Measurements from ENCODE around the gene ZNF318. TPM values are rescaled to one million over a fixed set of nuclear protein-coding genes. Genes with fewer than 3 reads are reported as not detected.

The ZNF318 gene
- polyA plus RNA-seq, 1 donor from 2014 or later, result 11.7 TPM

DNA sequence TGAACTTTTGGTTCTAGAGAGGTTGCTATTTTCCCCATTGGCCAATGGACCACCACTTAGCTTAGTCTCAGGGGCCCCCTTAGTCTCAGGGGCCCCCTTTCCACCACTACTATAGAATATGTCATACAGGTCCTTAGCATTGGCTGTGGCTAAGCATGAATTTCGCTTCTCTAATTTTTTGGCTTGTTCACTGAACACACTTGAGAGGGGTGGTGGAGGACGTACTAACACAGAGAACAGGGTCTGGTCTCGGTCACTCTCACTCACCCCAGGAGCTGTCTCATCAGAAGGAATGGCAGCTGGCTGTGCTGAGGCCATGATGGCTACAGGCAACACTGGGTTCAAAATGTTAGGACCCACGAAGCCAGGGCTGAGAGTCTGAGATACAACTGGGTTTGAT, 30.3 kb downstream of the ZNF318 start:
- peaks cover 5% of the 10 kb centered on the region for H3K36me3 ChIP-seq (ENCODE audit: insufficient read depth, low read length)
- H3K9ac ChIP-seq (ENCODE audit: low read length), result no peak overlapping the region
- no peak for TF ChIP-seq MXI1 (conservative IDR thresholded peaks at IDR 0.05; ENCODE audit: poor library complexity, severe bottlenecking)
- TF ChIP-seq EZH2 (IDR thresholded peaks at IDR 0.05; ENCODE audit: borderline replicate concordance, insufficient read depth, low read length, poor library complexity, severe bottlenecking), result no peak
- TF ChIP-seq POLR2AphosphoS5 (IDR thresholded peaks at IDR 0.05), result no peak
- no peak for TF ChIP-seq TAF1 (IDR thresholded peaks at IDR 0.05; ENCODE audit: low read depth)
- TF ChIP-seq, protein P1, sequence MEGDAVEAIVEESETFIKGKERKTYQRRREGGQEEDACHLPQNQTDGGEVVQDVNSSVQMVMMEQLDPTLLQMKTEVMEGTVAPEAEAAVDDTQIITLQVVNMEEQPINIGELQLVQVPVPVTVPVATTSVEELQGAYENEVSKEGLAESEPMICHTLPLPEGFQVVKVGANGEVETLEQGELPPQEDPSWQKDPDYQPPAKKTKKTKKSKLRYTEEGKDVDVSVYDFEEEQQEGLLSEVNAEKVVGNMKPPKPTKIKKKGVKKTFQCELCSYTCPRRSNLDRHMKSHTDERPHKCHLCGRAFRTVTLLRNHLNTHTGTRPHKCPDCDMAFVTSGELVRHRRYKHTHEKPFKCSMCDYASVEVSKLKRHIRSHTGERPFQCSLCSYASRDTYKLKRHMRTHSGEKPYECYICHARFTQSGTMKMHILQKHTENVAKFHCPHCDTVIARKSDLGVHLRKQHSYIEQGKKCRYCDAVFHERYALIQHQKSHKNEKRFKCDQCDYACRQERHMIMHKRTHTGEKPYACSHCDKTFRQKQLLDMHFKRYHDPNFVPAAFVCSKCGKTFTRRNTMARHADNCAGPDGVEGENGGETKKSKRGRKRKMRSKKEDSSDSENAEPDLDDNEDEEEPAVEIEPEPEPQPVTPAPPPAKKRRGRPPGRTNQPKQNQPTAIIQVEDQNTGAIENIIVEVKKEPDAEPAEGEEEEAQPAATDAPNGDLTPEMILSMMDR (IDR thresholded peaks at IDR 0.05; ENCODE audit: poor library complexity, severe bottlenecking), result no peak
- TF ChIP-seq EP300 (conservative IDR thresholded peaks at IDR 0.05; ENCODE audit: poor library complexity, severe bottlenecking), result no peak
- TF ChIP-seq, protein P2, sequence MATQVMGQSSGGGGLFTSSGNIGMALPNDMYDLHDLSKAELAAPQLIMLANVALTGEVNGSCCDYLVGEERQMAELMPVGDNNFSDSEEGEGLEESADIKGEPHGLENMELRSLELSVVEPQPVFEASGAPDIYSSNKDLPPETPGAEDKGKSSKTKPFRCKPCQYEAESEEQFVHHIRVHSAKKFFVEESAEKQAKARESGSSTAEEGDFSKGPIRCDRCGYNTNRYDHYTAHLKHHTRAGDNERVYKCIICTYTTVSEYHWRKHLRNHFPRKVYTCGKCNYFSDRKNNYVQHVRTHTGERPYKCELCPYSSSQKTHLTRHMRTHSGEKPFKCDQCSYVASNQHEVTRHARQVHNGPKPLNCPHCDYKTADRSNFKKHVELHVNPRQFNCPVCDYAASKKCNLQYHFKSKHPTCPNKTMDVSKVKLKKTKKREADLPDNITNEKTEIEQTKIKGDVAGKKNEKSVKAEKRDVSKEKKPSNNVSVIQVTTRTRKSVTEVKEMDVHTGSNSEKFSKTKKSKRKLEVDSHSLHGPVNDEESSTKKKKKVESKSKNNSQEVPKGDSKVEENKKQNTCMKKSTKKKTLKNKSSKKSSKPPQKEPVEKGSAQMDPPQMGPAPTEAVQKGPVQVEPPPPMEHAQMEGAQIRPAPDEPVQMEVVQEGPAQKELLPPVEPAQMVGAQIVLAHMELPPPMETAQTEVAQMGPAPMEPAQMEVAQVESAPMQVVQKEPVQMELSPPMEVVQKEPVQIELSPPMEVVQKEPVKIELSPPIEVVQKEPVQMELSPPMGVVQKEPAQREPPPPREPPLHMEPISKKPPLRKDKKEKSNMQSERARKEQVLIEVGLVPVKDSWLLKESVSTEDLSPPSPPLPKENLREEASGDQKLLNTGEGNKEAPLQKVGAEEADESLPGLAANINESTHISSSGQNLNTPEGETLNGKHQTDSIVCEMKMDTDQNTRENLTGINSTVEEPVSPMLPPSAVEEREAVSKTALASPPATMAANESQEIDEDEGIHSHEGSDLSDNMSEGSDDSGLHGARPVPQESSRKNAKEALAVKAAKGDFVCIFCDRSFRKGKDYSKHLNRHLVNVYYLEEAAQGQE (IDR thresholded peaks at IDR 0.05; ENCODE audit: borderline replicate concordance), result no peak

DNA sequence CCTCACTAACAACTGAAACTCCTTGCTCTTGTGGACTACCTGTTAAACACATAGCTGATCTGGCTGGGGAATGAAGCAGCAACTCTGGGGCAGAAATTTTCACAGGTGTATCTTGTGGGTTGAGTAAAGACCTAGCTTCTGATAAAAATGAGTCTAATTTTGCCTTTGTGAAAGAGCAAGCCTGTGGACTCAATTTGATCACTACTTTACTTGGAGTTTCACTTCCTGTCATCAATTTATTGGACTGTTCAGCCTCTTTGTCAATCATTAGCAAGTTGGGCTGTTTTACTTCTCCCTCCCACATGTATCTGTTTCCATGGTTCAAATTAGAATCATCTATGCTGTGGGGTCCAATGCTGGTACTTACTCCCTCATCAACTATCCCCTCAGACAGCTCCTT, 31.2 kb downstream of the ZNF318 start:
- H3K4me2 ChIP-seq (ENCODE audit: low read length), result no peak overlapping the region
- H3K27me3 ChIP-seq (ENCODE audit: insufficient read depth, low read depth, low read length), result no peaks in the 10 kb centered on the region
- peaks cover 5% of the 10 kb centered on the region for H3K36me3 ChIP-seq (ENCODE audit: insufficient read depth, low read length)
- H3K79me2 ChIP-seq (replicated peaks; ENCODE audit: insufficient read depth, low read length), result no peaks in the 10 kb centered on the region
- no peak for TF ChIP-seq POLR2AphosphoS5 (IDR thresholded peaks at IDR 0.05)
- TF ChIP-seq TAF1 (IDR thresholded peaks at IDR 0.05; ENCODE audit: low read depth), result no peak
- no peak for TF ChIP-seq MXI1 (conservative IDR thresholded peaks at IDR 0.05; ENCODE audit: poor library complexity, severe bottlenecking)
- TF ChIP-seq, protein P1 (IDR thresholded peaks at IDR 0.05; ENCODE audit: poor library complexity, severe bottlenecking), result no peak
- no peak for TF ChIP-seq EP300 (conservative IDR thresholded peaks at IDR 0.05; ENCODE audit: poor library complexity, severe bottlenecking)
- TF ChIP-seq, protein P2 (IDR thresholded peaks at IDR 0.05; ENCODE audit: borderline replicate concordance), result no peak
- TF ChIP-seq SMC3 (conservative IDR thresholded peaks at IDR 0.05; ENCODE audit: poor library complexity), result no peak
- TF ChIP-seq EZH2 (IDR thresholded peaks at IDR 0.05; ENCODE audit: borderline replicate concordance, insufficient read depth, low read length, poor library complexity, severe bottlenecking), result no peak
- TF ChIP-seq RAD21 (conservative IDR thresholded peaks at IDR 0.05), result no peak
- H3K9ac ChIP-seq (ENCODE audit: low read length), result no peak overlapping the region
- no peaks in the 10 kb centered on the region for H3K9me3 ChIP-seq (ENCODE audit: low read length)
- no peaks in the 10 kb centered on the region for H4K20me1 ChIP-seq (ENCODE audit: insufficient read depth)
- no peak overlapping the region for H3K27ac ChIP-seq (ENCODE audit: low read length)
- no peak overlapping the region for H3K4me3 ChIP-seq (ENCODE audit: low read length)
- no peaks in the 10 kb centered on the region for H3K9me2 ChIP-seq (ENCODE audit: insufficient read depth, low read length)
- no peaks in the 10 kb centered on the region for H3F3A ChIP-seq (ENCODE audit: insufficient read depth, low read length, poor library complexity, severe bottlenecking)
- H2AFZ ChIP-seq (ENCODE audit: low read depth, low read length), result no peak overlapping the region

More for the DNA sequence above, 30.3 kb downstream of the ZNF318 start:
- H4K20me1 ChIP-seq (ENCODE audit: insufficient read depth), result no peaks in the 10 kb centered on the region
- H3F3A ChIP-seq (ENCODE audit: insufficient read depth, low read length, poor library complexity, severe bottlenecking), result no peaks in the 10 kb centered on the region
- no peak overlapping the region for H2AFZ ChIP-seq (ENCODE audit: low read depth, low read length)
- no peaks in the 10 kb centered on the region for H3K9me3 ChIP-seq (ENCODE audit: low read length)
- H3K27ac ChIP-seq (ENCODE audit: low read length), result no peak overlapping the region
- H3K27me3 ChIP-seq (ENCODE audit: insufficient read depth, low read depth, low read length), result no peaks in the 10 kb centered on the region
- H3K79me2 ChIP-seq (replicated peaks; ENCODE audit: insufficient read depth, low read length), result no peaks in the 10 kb centered on the region
- H3K4me3 ChIP-seq (ENCODE audit: low read length), result no peak overlapping the region
- no peak overlapping the region for H3K4me2 ChIP-seq (ENCODE audit: low read length)
- no peaks in the 10 kb centered on the region for H3K9me2 ChIP-seq (ENCODE audit: insufficient read depth, low read length)

All from neural cell (in vitro differentiated cells).